AG04449 (cell line): Measurements from ENCODE around the gene BRINP2.

ENCODE experiments used
- CTCF ChIA-PET: fragments of 350-600 bp; formaldehyde crosslinking; extraction: SDS; loops from one replicate; lab custom pipeline; 2021; ENCODE audit warnings: antibody characterized with exemption; lab: Yijun Ruan, JAX
- POLR2A ChIA-PET: fragments of 400-600, 350-600 bp; formaldehyde crosslinking; extraction: SDS; loops from one replicate; lab custom pipeline; 2020; ENCODE audit warnings: antibody characterized with exemption, inconsistent platforms; lab: Yijun Ruan, JAX
- DNase-seq: peaks from one replicate; pipeline ENCODE4 v3.0.0-alpha.2; 2010; ENCODE audit warnings: low read depth, low spot score
- H3K4me3 ChIP-seq: 2 replicates; pipeline ENCODE4 v1.5.1; 2011; ENCODE audit warnings: low read depth, mild to moderate bottlenecking, control low read depth, low read length
- TF ChIP-seq, protein P1 (sequence below): IDR thresholded peaks from one replicate; pipeline ENCODE4 v1.5.1; 2011; ENCODE audit warnings: mild to moderate bottlenecking, moderate library complexity, low read length, control low read depth, inconsistent platforms; ENCODE audit not compliant: insufficient read depth; ENCODE audit errors: missing control alignments

BRINP2 gene

GRCh38 chr1:177300431-177300830 is 129.7 kb downstream of the BRINP2 start:
- TF ChIP-seq, protein P1, sequence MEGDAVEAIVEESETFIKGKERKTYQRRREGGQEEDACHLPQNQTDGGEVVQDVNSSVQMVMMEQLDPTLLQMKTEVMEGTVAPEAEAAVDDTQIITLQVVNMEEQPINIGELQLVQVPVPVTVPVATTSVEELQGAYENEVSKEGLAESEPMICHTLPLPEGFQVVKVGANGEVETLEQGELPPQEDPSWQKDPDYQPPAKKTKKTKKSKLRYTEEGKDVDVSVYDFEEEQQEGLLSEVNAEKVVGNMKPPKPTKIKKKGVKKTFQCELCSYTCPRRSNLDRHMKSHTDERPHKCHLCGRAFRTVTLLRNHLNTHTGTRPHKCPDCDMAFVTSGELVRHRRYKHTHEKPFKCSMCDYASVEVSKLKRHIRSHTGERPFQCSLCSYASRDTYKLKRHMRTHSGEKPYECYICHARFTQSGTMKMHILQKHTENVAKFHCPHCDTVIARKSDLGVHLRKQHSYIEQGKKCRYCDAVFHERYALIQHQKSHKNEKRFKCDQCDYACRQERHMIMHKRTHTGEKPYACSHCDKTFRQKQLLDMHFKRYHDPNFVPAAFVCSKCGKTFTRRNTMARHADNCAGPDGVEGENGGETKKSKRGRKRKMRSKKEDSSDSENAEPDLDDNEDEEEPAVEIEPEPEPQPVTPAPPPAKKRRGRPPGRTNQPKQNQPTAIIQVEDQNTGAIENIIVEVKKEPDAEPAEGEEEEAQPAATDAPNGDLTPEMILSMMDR = no peak
- no peak overlapping the region for H3K4me3 ChIP-seq
- no peak for DNase-seq
- ChIA-PET POLR2A (no interaction called here), CTCF (interaction anchor here (1.7 kb wide), 1 partner anchor 645 kb away, joined by 5 read pairs; no protein-coding TSS in a partner anchor)

GRCh38 chr1:177301425-177302124 is 130.8 kb downstream of the BRINP2 start:
- ChIA-PET POLR2A (no interaction called here), CTCF (interaction anchor here (1.0 kb wide), 1 partner anchor 29 kb away, joined by 3 read pairs; no protein-coding TSS in a partner anchor)
- DNase-seq = no peak
- TF ChIP-seq, protein P1 = no peak
- no peak overlapping the region for H3K4me3 ChIP-seq

DNA sequence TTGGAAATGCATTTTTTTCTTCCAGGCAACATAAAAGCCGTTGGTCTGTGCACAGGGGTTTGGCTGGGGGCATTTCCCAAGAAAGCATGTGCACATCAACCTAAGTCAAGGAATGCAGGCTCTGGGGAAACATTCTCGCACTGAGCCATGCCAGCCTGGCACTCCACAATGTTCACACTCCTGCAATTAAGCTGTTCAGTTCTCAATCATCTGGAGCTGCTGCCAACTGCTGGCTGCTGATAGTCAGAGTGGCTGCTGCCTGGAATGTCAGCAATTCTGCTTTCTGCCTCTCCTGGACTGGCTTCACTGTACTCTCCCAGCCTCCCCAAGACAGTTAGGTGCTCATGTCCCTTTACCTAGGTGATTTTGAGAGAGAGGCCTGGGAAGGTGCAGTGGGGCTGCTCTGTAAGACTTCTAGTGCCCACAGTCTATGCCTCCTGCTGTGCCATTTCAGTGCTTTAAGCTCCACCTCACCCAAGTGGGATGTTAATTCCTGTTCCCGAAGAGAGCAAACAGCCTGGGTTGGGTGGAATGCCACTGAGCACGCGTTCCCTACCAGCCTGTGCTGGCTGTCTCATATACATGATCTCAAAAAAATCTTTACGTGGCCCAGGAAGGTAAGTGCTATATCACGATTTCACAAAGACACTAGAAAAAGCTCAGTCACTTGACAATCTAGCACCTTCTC is 131.7 kb downstream of the BRINP2 start:
- ChIA-PET POLR2A (no interaction called here), CTCF (interaction anchor here (1.0 kb wide), 1 partner anchor 30 kb away, joined by 3 read pairs; no protein-coding TSS in a partner anchor)
- DNase-seq = no peak
- TF ChIP-seq, protein P1 = no peak
- H3K4me3 ChIP-seq = no peak overlapping the region

- DNase-seq = no peak
- ChIA-PET CTCF (interaction anchor here (0.9 kb wide), 1 partner anchor 643 kb away, joined by 3 read pairs; no protein-coding TSS in a partner anchor), POLR2A (no interaction called here)
- no peak overlapping the region for H3K4me3 ChIP-seq
- TF ChIP-seq, protein P1 = no peak
Measured at GRCh38 chr1:177305040-177306018, 134.6 kb downstream of the BRINP2 start.

- ChIA-PET CTCF (no interaction called here), POLR2A (no interaction called here)
- DNase-seq = no peak
- TF ChIP-seq, protein P1 = no peak
- no peak overlapping the region for H3K4me3 ChIP-seq
Measured at GRCh38 chr1:177306019-177306415, 135.3 kb downstream of the BRINP2 start.
